Posterior vena cava (tissue), 2 donors: ENCODE measurements around the gene GABBR2. TPM values are rescaled to one million over a fixed set of nuclear protein-coding genes. Genes with fewer than 3 reads are reported as not detected.

Experiments
- DNase-seq: peaks from one replicate; pipeline ENCODE4 v3.0.0-alpha.2; 2020; ENCODE audit warnings: low spot score
- intact Hi-C, 2 donors: fragments of 100-400 bp; cut with DNase I; formaldehyde crosslinking; loops; one replicate each; pipeline versions ENCODE4 v1.14.1 to v1.14.2; 2022 to 2023
- total RNA-seq, 2 donors: library from RNA; stranded (reverse); fragmentation: NEBNext Ultra II Directional; extraction: Animal tissue kit (Norgen Biotek cat#: 25700); gene quantifications; one replicate each; pipeline ENCODE4 v1.2.1, GENCODE V29; 2021
- donor health status: DM: yes; HTN: yes; CAD: no.
- donor health status: DM: yes; HTN: yes; CAD: no.

Gene GABBR2
- total RNA-seq, 2 donors from 2014 or later: not detected

GRCh38 chr9:98329281-98329680, 379.5 kb downstream of the GABBR2 start:
- intact Hi-C loops: no loop called here
- DNase-seq: no peak

- no peak for DNase-seq
- intact Hi-C loops: no loop called here
Observed at GRCh38 chr9:98328770-98329169, 380.0 kb downstream of the GABBR2 start.

GRCh38 chr9:98328141-98328540, 380.6 kb downstream of the GABBR2 start:
- DNase-seq: no peak
- intact Hi-C loops: no loop called here

- DNase-seq: no peak
- intact Hi-C loops: no loop called here
Observed at GRCh38 chr9:98327249-98327561, 381.5 kb downstream of the GABBR2 start.

- intact Hi-C loops: no loop called here
- DNase-seq: no peak
Observed at GRCh38 chr9:98326459-98327248, 382.1 kb downstream of the GABBR2 start.

GRCh38 chr9:98324801-98325200, 383.9 kb downstream of the GABBR2 start:
- no peak for DNase-seq
- intact Hi-C loops: no loop called here

GRCh38 chr9:98323831-98324135, 385.0 kb downstream of the GABBR2 start:
- DNase-seq: no peak

GRCh38 chr9:98323051-98323830, 385.5 kb downstream of the GABBR2 start:
- intact Hi-C loops: no loop called here
- DNase-seq: no peak

More at GRCh38 chr9:98323831-98324135, 385.0 kb downstream of the GABBR2 start:
- intact Hi-C loops: no loop called here

GRCh38 chr9:98321269-98321668, 387.5 kb downstream of the GABBR2 start:
- DNase-seq: no peak

GRCh38 chr9:98318834-98319478, 389.8 kb downstream of the GABBR2 start:
- intact Hi-C loops: loop anchor here (5.0 kb wide), 3 partner anchors 453 to 473 kb away; no protein-coding TSS in a partner anchor
- DNase-seq: no peak

More at GRCh38 chr9:98321269-98321668, 387.5 kb downstream of the GABBR2 start:
- intact Hi-C loops: no loop called here

- DNase-seq: no peak
- intact Hi-C loops: loop anchor here (5.0 kb wide), 3 partner anchors 454 to 474 kb away; no protein-coding TSS in a partner anchor
Observed at GRCh38 chr9:98318041-98318790, 390.5 kb downstream of the GABBR2 start.

GRCh38 chr9:98317134-98317857, 391.4 kb downstream of the GABBR2 start:
- DNase-seq: no peak
- intact Hi-C loops: loop anchor here (5.0 kb wide), 3 partner anchors 455 to 475 kb away; no protein-coding TSS in a partner anchor

GRCh38 chr9:98316445-98317133, 392.1 kb downstream of the GABBR2 start:
- intact Hi-C loops: loop anchor here (5.0 kb wide), 3 partner anchors 456 to 476 kb away; no protein-coding TSS in a partner anchor

GRCh38 chr9:98315551-98316060, 393.1 kb downstream of the GABBR2 start:
- intact Hi-C loops: loop anchor here (5.0 kb wide), 3 partner anchors 457 to 477 kb away; no protein-coding TSS in a partner anchor
- peak; percentile 89 for DNase-seq

More at GRCh38 chr9:98316445-98317133, 392.1 kb downstream of the GABBR2 start:
- no peak for DNase-seq

GRCh38 chr9:98315067-98315453, 393.7 kb downstream of the GABBR2 start:
- intact Hi-C loops: loop anchor here (5.0 kb wide), 3 partner anchors 457 to 477 kb away; no protein-coding TSS in a partner anchor
- DNase-seq: no peak

GRCh38 chr9:98314381-98315066, 394.2 kb downstream of the GABBR2 start:
- no peak for DNase-seq
- intact Hi-C loops: loop anchor here (5.0 kb wide), 3 partner anchors 458 to 478 kb away; no protein-coding TSS in a partner anchor

GRCh38 chr9:98312365-98312764, 396.4 kb downstream of the GABBR2 start:
- DNase-seq: no peak
- intact Hi-C loops: no loop called here
